Esophagus squamous epithelium (tissue), 4 donors: Measurements from ENCODE around the gene APP.

Experiments
- POLR2A ChIP-seq, 4 donors: fragments of 450-650 bp; IDR thresholded peaks; one replicate each; pipeline ENCODE4 v1.6.1; 2017; ENCODE audit warnings: antibody characterized with exemption in 4 of 4, mild to moderate bottlenecking in 4 of 4, moderate library complexity in 3 of 4
- TF ChIP-seq, protein P1 (sequence below), 6 experiments: fragments of 450-650 bp in 4 of 6; fragments of 200-600 bp in 2 of 6; sonication (generic) in 2 of 6; IDR thresholded peaks; one replicate each; pipeline ENCODE4 v1.5.1; 2016 to 2019; ENCODE audit warnings: antibody characterized with exemption in 6 of 6, mild to moderate bottlenecking in 4 of 6, moderate library complexity in 4 of 6

DNA sequence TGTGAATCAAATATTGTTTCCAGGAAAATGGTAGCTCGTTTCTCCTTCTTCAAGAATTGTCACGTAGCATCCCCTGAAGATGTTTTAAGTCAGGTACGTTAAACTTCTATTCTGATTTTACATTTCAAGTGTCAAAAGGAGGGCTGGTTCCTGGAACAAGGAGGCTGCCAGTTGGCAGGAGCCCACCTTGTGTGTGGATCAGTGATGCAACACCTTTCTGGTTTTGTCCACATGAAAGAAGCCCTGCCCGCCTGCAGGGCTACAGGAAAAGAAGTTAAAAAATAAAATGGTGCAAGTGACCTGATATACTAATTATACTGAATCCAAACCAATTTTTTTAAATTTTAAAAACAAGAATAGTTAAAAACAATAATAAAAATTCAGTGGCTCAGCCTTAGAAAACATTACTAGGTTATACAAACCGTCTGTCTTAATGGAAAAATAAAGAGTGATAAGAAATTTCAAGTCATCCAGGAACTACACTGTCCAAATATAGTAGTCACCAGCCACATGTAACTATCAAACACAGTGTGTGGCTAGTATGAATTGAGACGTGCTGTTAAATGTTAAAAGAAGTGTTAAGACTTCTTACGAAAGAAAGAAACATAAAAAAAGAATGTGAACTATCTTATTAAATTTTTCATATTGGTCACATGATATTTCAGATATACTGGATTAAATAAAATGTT, 123.1 kb downstream of the APP start:
- TF ChIP-seq POLR2A (IDR thresholded peaks at IDR 0.05), result no peak
- TF ChIP-seq, protein P1, sequence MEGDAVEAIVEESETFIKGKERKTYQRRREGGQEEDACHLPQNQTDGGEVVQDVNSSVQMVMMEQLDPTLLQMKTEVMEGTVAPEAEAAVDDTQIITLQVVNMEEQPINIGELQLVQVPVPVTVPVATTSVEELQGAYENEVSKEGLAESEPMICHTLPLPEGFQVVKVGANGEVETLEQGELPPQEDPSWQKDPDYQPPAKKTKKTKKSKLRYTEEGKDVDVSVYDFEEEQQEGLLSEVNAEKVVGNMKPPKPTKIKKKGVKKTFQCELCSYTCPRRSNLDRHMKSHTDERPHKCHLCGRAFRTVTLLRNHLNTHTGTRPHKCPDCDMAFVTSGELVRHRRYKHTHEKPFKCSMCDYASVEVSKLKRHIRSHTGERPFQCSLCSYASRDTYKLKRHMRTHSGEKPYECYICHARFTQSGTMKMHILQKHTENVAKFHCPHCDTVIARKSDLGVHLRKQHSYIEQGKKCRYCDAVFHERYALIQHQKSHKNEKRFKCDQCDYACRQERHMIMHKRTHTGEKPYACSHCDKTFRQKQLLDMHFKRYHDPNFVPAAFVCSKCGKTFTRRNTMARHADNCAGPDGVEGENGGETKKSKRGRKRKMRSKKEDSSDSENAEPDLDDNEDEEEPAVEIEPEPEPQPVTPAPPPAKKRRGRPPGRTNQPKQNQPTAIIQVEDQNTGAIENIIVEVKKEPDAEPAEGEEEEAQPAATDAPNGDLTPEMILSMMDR (IDR thresholded peaks at IDR 0.05), result no peak
